K562 treated with DMSO at 1 percent for 48 hours (cell line): ENCODE data around the gene PTPN12. TPM values are rescaled to one million over a fixed set of nuclear protein-coding genes. Genes with fewer than 3 reads are reported as not detected.

ENCODE experiments used
- total RNA-seq: library from RNA; unstranded; fragments of 300-600 nt; gene quantifications from 2 replicates; pipeline ENCODE4 v1.2.3, GENCODE V29; 2022; ENCODE audit warnings: low replicate concordance; ENCODE audit errors: extremely low read depth

PTPN12 gene
- not detected in 2 replicates for total RNA-seq

DNA sequence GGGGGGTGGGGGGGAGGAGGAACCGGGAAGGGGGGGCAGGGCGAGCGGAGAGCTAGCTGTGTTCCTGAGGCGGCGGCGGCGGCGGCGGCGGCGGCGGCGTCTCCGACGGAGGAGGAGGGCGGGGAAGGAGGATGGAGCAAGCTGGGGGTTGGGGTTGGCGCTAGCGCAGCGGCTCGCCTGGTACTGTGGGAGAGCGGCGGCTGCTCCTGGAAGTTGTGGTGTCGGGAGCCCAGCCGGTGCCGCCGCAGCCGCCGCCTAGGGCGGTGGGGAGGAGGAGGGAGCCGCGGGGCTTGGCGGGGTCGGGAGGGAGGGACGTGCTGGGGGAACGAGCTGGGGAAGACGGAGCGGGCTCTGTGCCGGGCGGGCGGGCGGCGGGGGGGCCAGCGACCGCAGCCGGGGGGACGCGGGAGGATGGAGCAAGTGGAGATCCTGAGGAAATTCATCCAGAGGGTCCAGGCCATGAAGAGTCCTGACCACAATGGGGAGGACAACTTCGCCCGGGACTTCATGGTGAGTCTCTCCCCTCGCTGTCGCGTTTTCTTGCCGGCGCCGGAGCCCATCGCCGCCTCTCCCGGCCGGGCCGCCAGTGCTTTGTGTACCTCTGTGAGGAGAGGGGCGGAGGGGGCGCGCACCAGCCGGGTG lies at the start of gene PTPN12:
PTPN12 (plus strand) TSS at position 160 of the 642 bp plus-strand sequence; CDS start at position 412, 252 bp downstream.

Other genes with a start within 250 kb of the PTPN12 start
- gene GSAP, start 120.9 kb upstream of the PTPN12 start, total RNA-seq = not detected in 2 replicates
- gene RSBN1L, start 159.2 kb downstream of the PTPN12 start, total RNA-seq = not detected in 2 replicates